BE2C (cell line): ENCODE data around the gene CDK19.

ENCODE experiments used
- DNase-seq: peaks from one replicate; pipeline ENCODE4 v3.0.0-alpha.2; 2020
- H3K27me3 ChIP-seq: fragments of 250-450 bp; sonication (Bioruptor Pico); 2 replicates; pipeline ENCODE4 v1.5.1; 2020; ENCODE audit warnings: mild to moderate bottlenecking
- H3K36me3 ChIP-seq: fragments of 250-450 bp; sonication (Bioruptor Pico); 2 replicates; pipeline ENCODE4 v1.5.1; 2020; ENCODE audit warnings: mild to moderate bottlenecking
- H3K4me1 ChIP-seq: fragments of 250-450 bp; sonication (Bioruptor Pico); 2 replicates; pipeline ENCODE4 v1.5.1; 2020
- H3K4me3 ChIP-seq: 2 replicates; pipeline ENCODE4 v1.5.1; 2011; ENCODE audit warnings: low read depth, low read length
- H3K9me3 ChIP-seq: fragments of 250-450 bp; sonication (Bioruptor Pico); 2 replicates; pipeline ENCODE4 v1.5.1; 2020
- CTCF ChIP-seq: IDR thresholded peaks from 2 replicates; pipeline ENCODE4 v1.5.1; 2012; ENCODE audit warnings: mild to moderate bottlenecking, low read depth, low read length

CDK19 gene

GRCh38 chr6:110629153-110629552 is 186.1 kb downstream of the CDK19 start:
- Histone ChIP-seq H3K9me3 (no peaks in the 10 kb centered on the region), H3K4me3 (no peak overlapping the region), H3K27me3 (no peaks in the 10 kb centered on the region), H3K36me3 (no peaks in the 10 kb centered on the region), H3K4me1 (no peaks in the 10 kb centered on the region; the same call in 1 of the 2 replicates)
- no peak for DNase-seq
- TF ChIP-seq CTCF: no peak

- Histone ChIP-seq H3K36me3 (no peaks in the 10 kb centered on the region), H3K9me3 (no peaks in the 10 kb centered on the region), H3K4me3 (no peak overlapping the region), H3K4me1 (no peaks in the 10 kb centered on the region; the same call in 1 of the 2 replicates), H3K27me3 (no peaks in the 10 kb centered on the region)
- no peak for TF ChIP-seq CTCF
- no peak for DNase-seq
Observed at GRCh38 chr6:110628330-110628729, 186.9 kb downstream of the CDK19 start.

DNA sequence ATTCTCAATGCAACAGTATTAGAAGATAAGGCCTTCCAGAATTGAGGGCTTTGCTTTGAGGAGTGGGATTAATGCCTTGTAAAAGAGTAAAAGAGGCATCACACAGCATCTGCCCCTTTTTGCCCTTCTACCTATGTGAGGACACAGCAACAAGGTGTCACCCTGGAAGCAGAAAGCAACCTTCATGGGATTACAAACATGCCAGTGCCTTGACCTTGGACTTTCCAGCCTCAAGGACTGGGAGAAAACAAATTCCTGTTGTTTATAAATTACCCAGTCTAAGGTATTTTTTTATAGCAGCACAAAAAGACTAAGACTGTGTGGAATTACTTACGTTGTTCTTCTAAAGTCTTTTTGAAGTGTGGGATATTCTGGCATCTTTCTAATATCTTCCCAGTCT is 188.8 kb downstream of the CDK19 start:
- Histone ChIP-seq H3K36me3 (no peaks in the 10 kb centered on the region), H3K4me1 (no peaks in the 10 kb centered on the region; the same call in 1 of the 2 replicates), H3K4me3 (no peak overlapping the region), H3K9me3 (no peaks in the 10 kb centered on the region), H3K27me3 (no peaks in the 10 kb centered on the region)
- DNase-seq: no peak
- TF ChIP-seq CTCF: no peak

DNA sequence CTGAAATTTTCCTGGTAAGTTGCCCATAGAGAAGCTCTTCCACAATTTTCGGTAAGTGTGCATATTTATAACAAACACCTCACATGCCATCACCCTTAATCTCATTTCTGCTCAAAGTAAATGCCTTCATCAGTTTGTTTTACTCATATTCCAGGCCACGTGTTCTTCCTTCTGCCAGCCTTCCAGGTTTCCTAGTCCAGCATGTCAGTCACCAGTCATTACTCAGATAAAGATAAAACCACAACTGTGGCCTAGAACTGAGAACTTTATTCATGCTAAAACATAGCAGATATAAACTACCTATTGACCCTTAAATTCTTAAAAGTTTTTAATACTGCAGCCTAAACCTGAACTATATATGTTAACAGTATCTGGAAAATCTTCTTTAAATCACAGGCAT is 189.4 kb downstream of the CDK19 start:
- no peaks in the 10 kb centered on the region for H3K9me3 ChIP-seq
- DNase-seq: no peak
- no peak for TF ChIP-seq CTCF
- H3K36me3 ChIP-seq: no peaks in the 10 kb centered on the region
- H3K27me3 ChIP-seq: no peaks in the 10 kb centered on the region
- no peak overlapping the region for H3K4me3 ChIP-seq
- H3K4me1 ChIP-seq: no peaks in the 10 kb centered on the region; the same call in 1 of the 2 replicates

DNA sequence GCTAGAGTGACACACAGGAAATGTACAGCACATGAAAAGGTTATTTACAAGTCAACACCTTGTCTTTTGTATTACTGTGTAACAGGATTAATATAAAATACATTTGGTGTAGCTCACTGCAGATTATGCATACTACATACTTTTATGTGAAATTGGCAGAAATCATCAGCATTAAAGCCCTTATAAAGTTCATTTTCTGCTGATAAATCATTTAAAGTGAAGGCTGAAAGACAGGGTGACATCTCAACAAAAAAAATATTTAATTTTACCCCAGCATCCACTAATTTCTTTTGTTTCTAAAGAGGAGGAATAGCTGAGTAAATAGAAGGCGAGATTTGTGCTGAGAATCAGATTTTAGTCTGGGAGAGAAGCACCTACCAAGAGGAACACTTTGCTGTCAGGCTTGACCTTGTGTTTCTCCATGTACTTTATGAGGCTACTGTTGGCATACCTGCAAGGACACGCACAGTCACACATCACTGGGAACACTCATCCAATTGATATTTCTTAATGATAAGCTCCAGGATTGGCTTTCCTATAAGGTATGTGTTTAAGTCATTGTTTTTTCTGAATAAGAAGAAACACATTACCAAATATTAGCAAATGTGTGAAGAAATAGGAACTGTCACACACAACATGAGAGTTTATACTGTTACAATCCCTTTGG is 192.2 kb downstream of the CDK19 start:
- Histone ChIP-seq H3K27me3 (no peaks in the 10 kb centered on the region), H3K4me1 (no peaks in the 10 kb centered on the region; the same call in 1 of the 2 replicates), H3K9me3 (no peaks in the 10 kb centered on the region), H3K36me3 (no peaks in the 10 kb centered on the region), H3K4me3 (no peak overlapping the region)
- DNase-seq: no peak
- TF ChIP-seq CTCF: no peak

GRCh38 chr6:110621061-110621460 is 194.2 kb downstream of the CDK19 start:
- no peaks in the 10 kb centered on the region; the same call in 1 of the 2 replicates for H3K36me3 ChIP-seq
- no peak for TF ChIP-seq CTCF

More at GRCh38 chr6:110621061-110621460, 194.2 kb downstream of the CDK19 start:
- Histone ChIP-seq H3K4me3 (no peak overlapping the region), H3K9me3 (no peaks in the 10 kb centered on the region), H3K4me1 (no peaks in the 10 kb centered on the region), H3K27me3 (no peaks in the 10 kb centered on the region)
- no peak for DNase-seq
